Gastroesophageal sphincter (tissue), 4 donors: ENCODE results near the gene CCT3. TPM values are rescaled to one million over a fixed set of nuclear protein-coding genes. Genes with fewer than 3 reads are reported as not detected.
A peak's percentile ranks its signal among the peaks of the same experiment; 100 is the strongest.

ENCODE experiments used
- ATAC-seq: fragments of 150-250 bp; one replicate; pipeline ENCODE4 v1.9.1; 2016; ENCODE audit warnings: mild to moderate bottlenecking, moderate library complexity
- H3K27ac ChIP-seq, 4 donors: fragments of 200-600 bp; sonication (generic) in 3 of 4; 1 replicate in 3 of 4; 2 replicates in 1 of 4; pipeline ENCODE4 v1.5.1; 2016 to 2019
- H3K27me3 ChIP-seq: fragments of 200-600 bp; sonication (generic); one replicate; pipeline ENCODE4 v1.5.1; 2019
- H3K36me3 ChIP-seq, 2 donors: fragments of 200-600 bp; sonication (generic); one replicate each; pipeline ENCODE4 v1.5.1; 2019; ENCODE audit warnings: control low read depth in 1 of 2
- H3K4me1 ChIP-seq, 3 donors: fragments of 200-600 bp; sonication (generic); 1 replicate in 2 of 3; 2 replicates in 1 of 3; pipeline ENCODE4 v1.5.1; 2016 to 2019; ENCODE audit warnings: control low read depth in 2 of 3
- H3K4me3 ChIP-seq, 2 donors: fragments of 200-600 bp; sonication (generic); one replicate each; pipeline ENCODE4 v1.5.1; 2019; ENCODE audit warnings: mild to moderate bottlenecking in 1 of 2, moderate library complexity in 1 of 2
- H3K9me3 ChIP-seq, 3 donors: fragments of 200-600 bp; sonication (generic); one replicate each; pipeline ENCODE4 v1.5.1; 2017 to 2019; ENCODE audit warnings: control low read depth in 2 of 3
- CTCF ChIP-seq, 4 experiments: fragments of 200-600 bp in 2 of 4; fragments of 450-650 bp in 2 of 4; sonication (generic) in 1 of 4; IDR thresholded peaks; one replicate each; pipeline ENCODE4 v1.5.1; 2017 to 2019; ENCODE audit warnings: antibody characterized with exemption in 4 of 4, mild to moderate bottlenecking in 2 of 4, moderate library complexity in 2 of 4
- EP300 ChIP-seq: sonication (generic); formaldehyde crosslinking; IDR thresholded peaks from one replicate; pipeline ENCODE4 v1.6.1; 2017; ENCODE audit warnings: antibody characterized with exemption, mild to moderate bottlenecking
- POLR2A ChIP-seq, 2 donors: fragments of 450-650 bp; IDR thresholded peaks; one replicate each; pipeline ENCODE4 v1.6.1; 2017; ENCODE audit warnings: antibody characterized with exemption in 2 of 2, mild to moderate bottlenecking in 2 of 2, moderate library complexity in 1 of 2
- POLR2AphosphoS5 ChIP-seq: sonication (generic); formaldehyde crosslinking; IDR thresholded peaks from one replicate; pipeline ENCODE4 v1.6.1; 2017; ENCODE audit warnings: antibody characterized with exemption
- WGBS, 2 donors: methylation state at CpG; one replicate each; pipeline ENCODE4 v1.1.5; 2018; ENCODE audit warnings: low coverage in 1 of 2; 5-methylcytosine and 5-hydroxymethylcytosine counted together
- total RNA-seq, 4 donors: library from RNA; depleted of rRNA; stranded (reverse); fragments of >200 nt; gene quantifications; one replicate each; pipeline ENCODE4 v1.1.0, GENCODE V29; 2016

Gene CCT3
- total RNA-seq, 4 donors from 2014 or later: 189 to 224 (median 209) TPM

GRCh38 chr1:156270314-156270713, 67.8 kb downstream of the CCT3 start:
- 71 to 94% methylated on average over 2 of the region's 3 CpGs for WGBS, 2 donors
- Histone ChIP-seq H3K27me3 (no peaks in the 10 kb centered on the region), H3K4me3 (no peak overlapping the region), H3K9me3 (no peaks in the 10 kb centered on the region), H3K4me1 (no peaks in the 10 kb centered on the region), H3K27ac (no peak overlapping the region), H3K36me3 (peaks cover 7 to 100% of the 10 kb centered on the region in 2 donors)
- no peak for TF ChIP-seq POLR2A (IDR thresholded peaks at IDR 0.05)
- no peak for TF ChIP-seq POLR2AphosphoS5
- no peak for TF ChIP-seq EP300
- TF ChIP-seq CTCF (IDR thresholded peaks at IDR 0.05): no peak
- no peak for ATAC-seq

- TF ChIP-seq POLR2AphosphoS5 (no peak), CTCF (IDR thresholded peaks at IDR 0.05) (no peak), POLR2A (IDR thresholded peaks at IDR 0.05) (no peak)
- H3K4me1 ChIP-seq: no peaks in the 10 kb centered on the region
- 59 to 77% methylated on average over 3 to 4 of the region's 4 CpGs for WGBS, 2 donors
- no peaks in the 10 kb centered on the region for H3K9me3 ChIP-seq
- no peaks in the 10 kb centered on the region for H3K27me3 ChIP-seq
- no peak overlapping the region for H3K4me3 ChIP-seq
- H3K36me3 ChIP-seq: peaks cover 7 to 99% of the 10 kb centered on the region in 2 donors
- H3K27ac ChIP-seq: no peak overlapping the region
- no peak for ATAC-seq
These were observed 69.8 kb downstream of the CCT3 start for GRCh38 chr1:156268336-156268735.

GRCh38 chr1:156266051-156266450, 72.0 kb downstream of the CCT3 start:
- Histone ChIP-seq H3K36me3 (peaks cover 7 to 99% of the 10 kb centered on the region in 2 donors), H3K4me3 (no peak overlapping the region), H3K27ac (no peak overlapping the region), H3K27me3 (no peaks in the 10 kb centered on the region), H3K4me1 (no peaks in the 10 kb centered on the region), H3K9me3 (no peaks in the 10 kb centered on the region)
- no peak for TF ChIP-seq CTCF (IDR thresholded peaks at IDR 0.05)
- no peak for TF ChIP-seq POLR2AphosphoS5
- TF ChIP-seq POLR2A (IDR thresholded peaks at IDR 0.05): no peak
- TF ChIP-seq EP300: no peak
- 89% methylated on average over 5 of the region's 13 CpGs; no CpG with 5 or more reads in 1 of the 2 donors for WGBS, 2 donors
- no peak for ATAC-seq

- 88% methylated on average over 4 of the region's 9 CpGs; no CpG with 5 or more reads in 1 of the 2 donors for WGBS, 2 donors
- no peak overlapping the region for H3K4me3 ChIP-seq
- H3K27me3 ChIP-seq: no peaks in the 10 kb centered on the region
- no peak for ATAC-seq
- peak overlapping the region in 1 of 4 donors; percentile 2 for H3K27ac ChIP-seq
- H3K9me3 ChIP-seq: no peaks in the 10 kb centered on the region
- H3K36me3 ChIP-seq: peaks cover 20 to 99% of the 10 kb centered on the region in 2 donors
- no peaks in the 10 kb centered on the region for H3K4me1 ChIP-seq
- no peak for TF ChIP-seq CTCF (IDR thresholded peaks at IDR 0.05)
- no peak for TF ChIP-seq POLR2A (IDR thresholded peaks at IDR 0.05)
- TF ChIP-seq POLR2AphosphoS5: no peak
- TF ChIP-seq EP300: no peak
These were observed 74.8 kb downstream of the CCT3 start for GRCh38 chr1:156263288-156263655.

- WGBS, 2 donors: 61 to 62% methylated on average over 7 of the region's 9 CpGs
- Histone ChIP-seq H3K4me1 (no peaks in the 10 kb centered on the region), H3K36me3 (peaks cover 22 to 99% of the 10 kb centered on the region in 2 donors), H3K9me3 (no peaks in the 10 kb centered on the region), H3K27me3 (no peaks in the 10 kb centered on the region), H3K27ac (peak overlapping the region in 1 of 4 donors; percentile 11), H3K4me3 (no peak overlapping the region)
- TF ChIP-seq CTCF (IDR thresholded peaks at IDR 0.05) (no peak), POLR2AphosphoS5 (no peak), POLR2A (IDR thresholded peaks at IDR 0.05) (no peak), EP300 (no peak)
- ATAC-seq: no peak
These were observed 75.4 kb downstream of the CCT3 start for GRCh38 chr1:156262461-156263287.
